CD4-positive, alpha-beta memory T cell (primary cell): ENCODE measurements around the gene RCL1. TPM values are rescaled to one million over a fixed set of nuclear protein-coding genes. Genes with fewer than 3 reads are reported as not detected.

ENCODE experiments used
- CTCF ChIA-PET: fragments of 350-600 bp; sonication (Branson Sonifier 250); formaldehyde crosslinking; loops from one replicate; lab custom pipeline; 2021; ENCODE audit warnings: inconsistent platforms; ENCODE audit not compliant: partially characterized antibody; lab: Charles Lee
- POLR2A ChIA-PET: fragments of 350-600 bp; sonication (Branson Sonifier 250); formaldehyde crosslinking; loops from one replicate; lab custom pipeline; 2021; ENCODE audit not compliant: partially characterized antibody; lab: Charles Lee
- DNase-seq, 5 donors: peaks; one replicate each; pipeline versions ENCODE4 v3.0.0 to v3.0.0-alpha.2; 2020 to 2022; ENCODE audit warnings: mixed read lengths in 1 of 5
- H3K27ac ChIP-seq: one replicate; pipeline ENCODE4 v1.7.0; 2013; ENCODE audit warnings: low read depth, low read length
- H3K27me3 ChIP-seq: 2 replicates; pipeline ENCODE4 v1.7.0; 2013; ENCODE audit warnings: mild to moderate bottlenecking, low read length, moderate library complexity; ENCODE audit not compliant: insufficient read depth
- H3K36me3 ChIP-seq: 2 replicates; pipeline ENCODE4 v1.7.0; 2013; ENCODE audit warnings: mild to moderate bottlenecking, low read length, moderate library complexity; ENCODE audit not compliant: insufficient read depth
- H3K4me1 ChIP-seq: 2 replicates; pipeline ENCODE4 v1.7.0; 2013; ENCODE audit warnings: mild to moderate bottlenecking, low read length, moderate library complexity; ENCODE audit not compliant: insufficient read depth
- H3K4me3 ChIP-seq, 2 donors: one replicate each; pipeline ENCODE4 v1.7.0; 2013; ENCODE audit warnings: low read length in 2 of 2, mild to moderate bottlenecking in 1 of 2
- H3K9me3 ChIP-seq, 2 donors: one replicate each; pipeline ENCODE4 v1.7.0; 2013; ENCODE audit warnings: low read length in 2 of 2, control low read depth in 1 of 2; ENCODE audit not compliant: control insufficient read depth in 1 of 2
- H3K27ac Mint-ChIP-seq, 7 donors: one replicate each; pipeline ENCODE4 v1.8.0; 2020 to 2021; ENCODE audit warnings: mixed read lengths in 7 of 7, mild to moderate bottlenecking in 6 of 7, inconsistent platforms in 3 of 7, moderate library complexity in 3 of 7
- H3K27me3 Mint-ChIP-seq, 2 donors: one replicate each; pipeline ENCODE4 v1.8.0; 2020 to 2021; ENCODE audit warnings: mixed read lengths in 2 of 2
- H3K36me3 Mint-ChIP-seq, 2 donors: one replicate each; pipeline ENCODE4 v1.8.0; 2020 to 2021; ENCODE audit warnings: mixed read lengths in 2 of 2, inconsistent platforms in 1 of 2, mild to moderate bottlenecking in 1 of 2
- H3K4me1 Mint-ChIP-seq, 4 donors: one replicate each; pipeline ENCODE4 v1.8.0; 2020 to 2021; ENCODE audit warnings: mixed read lengths in 4 of 4, mild to moderate bottlenecking in 1 of 4
- H3K4me3 Mint-ChIP-seq, 8 donors: one replicate each; pipeline ENCODE4 v1.8.0; 2020 to 2021; ENCODE audit warnings: mixed read lengths in 8 of 8, mild to moderate bottlenecking in 7 of 8, moderate library complexity in 6 of 8, inconsistent platforms in 3 of 8
- H3K9me3 Mint-ChIP-seq, 8 donors: one replicate each; pipeline ENCODE4 v1.8.0; 2020 to 2021; ENCODE audit warnings: mixed read lengths in 8 of 8, mild to moderate bottlenecking in 5 of 8, inconsistent platforms in 3 of 8, moderate library complexity in 1 of 8
- intact Hi-C: fragments of 100-400 bp; cut with micrococcal nuclease; formaldehyde crosslinking; loops from one replicate; pipeline ENCODE4 v1.15.1; 2023
- polyA plus RNA-seq, 2 donors: library from polyadenylated mRNA; unstranded; fragments of 300-500 nt; fragmentation: Illumina TruSeq; gene quantifications; one replicate each; pipeline ENCODE4 v1.2.3, GENCODE V29; 2021
- total RNA-seq, 2 experiments: library from RNA; stranded (reverse); gene quantifications; one replicate each; pipeline ENCODE4 v1.2.3, GENCODE V29; 2021

The RCL1 gene
- total and polyA plus RNA-seq, 4 experiments from 2014 or later = 15.2 to 21.1 (median 16.7) TPM

- POLR2A ChIA-PET = no interaction called here
- Mint-ChIP-seq H3K9me3 (peaks cover 0 to 2% (median 0%) of the 10 kb centered on the region in 8 donors), H3K27ac (peak overlapping the region in 2 of 7 donors; percentile 72 to 82), H3K4me1 (peaks cover 11 to 28% (median 19%) of the 10 kb centered on the region in 4 donors), H3K4me3 (no peak overlapping the region), H3K36me3 (peaks cover 6 to 17% of the 10 kb centered on the region in 2 donors), H3K27me3 (no peaks in the 10 kb centered on the region)
- Histone ChIP-seq H3K4me3 (no peak overlapping the region), H3K4me1 (no peaks in the 10 kb centered on the region), H3K36me3 (no peaks in the 10 kb centered on the region), H3K9me3 (no peaks in the 10 kb centered on the region), H3K27me3 (no peaks in the 10 kb centered on the region), H3K27ac (no peak overlapping the region)
- no peak for DNase-seq
- intact Hi-C loops = no loop called here
- CTCF ChIA-PET = interaction anchor here (0.6 kb wide), 1 partner anchor 12 kb away, joined by 3 read pairs; no protein-coding TSS in a partner anchor
Measured at GRCh38 chr9:4821133-4821532, 28.4 kb downstream of the RCL1 start.

GRCh38 chr9:4822057-4822456 is 29.3 kb downstream of the RCL1 start:
- Mint-ChIP-seq H3K4me3 (peak overlapping the region in 1 of 8 donors; percentile 34), H3K9me3 (no peaks in the 10 kb centered on the region), H3K27ac (peak overlapping the region in 2 of 7 donors; percentile 28 to 39), H3K4me1 (peaks cover 11 to 28% (median 20%) of the 10 kb centered on the region in 4 donors), H3K36me3 (peaks cover 10 to 23% of the 10 kb centered on the region in 2 donors), H3K27me3 (no peaks in the 10 kb centered on the region)
- intact Hi-C loops = no loop called here
- ChIA-PET CTCF (interaction anchor here (0.6 to 3.0 kb wide), 3 partner anchors 44 to 72 kb away, joined by 3 to 11 read pairs (median 3); no protein-coding TSS in a partner anchor), POLR2A (no interaction called here)
- Histone ChIP-seq H3K4me3 (no peak overlapping the region), H3K4me1 (no peaks in the 10 kb centered on the region), H3K27me3 (no peaks in the 10 kb centered on the region), H3K27ac (no peak overlapping the region), H3K36me3 (no peaks in the 10 kb centered on the region), H3K9me3 (no peaks in the 10 kb centered on the region)
- DNase-seq = no peak

DNA sequence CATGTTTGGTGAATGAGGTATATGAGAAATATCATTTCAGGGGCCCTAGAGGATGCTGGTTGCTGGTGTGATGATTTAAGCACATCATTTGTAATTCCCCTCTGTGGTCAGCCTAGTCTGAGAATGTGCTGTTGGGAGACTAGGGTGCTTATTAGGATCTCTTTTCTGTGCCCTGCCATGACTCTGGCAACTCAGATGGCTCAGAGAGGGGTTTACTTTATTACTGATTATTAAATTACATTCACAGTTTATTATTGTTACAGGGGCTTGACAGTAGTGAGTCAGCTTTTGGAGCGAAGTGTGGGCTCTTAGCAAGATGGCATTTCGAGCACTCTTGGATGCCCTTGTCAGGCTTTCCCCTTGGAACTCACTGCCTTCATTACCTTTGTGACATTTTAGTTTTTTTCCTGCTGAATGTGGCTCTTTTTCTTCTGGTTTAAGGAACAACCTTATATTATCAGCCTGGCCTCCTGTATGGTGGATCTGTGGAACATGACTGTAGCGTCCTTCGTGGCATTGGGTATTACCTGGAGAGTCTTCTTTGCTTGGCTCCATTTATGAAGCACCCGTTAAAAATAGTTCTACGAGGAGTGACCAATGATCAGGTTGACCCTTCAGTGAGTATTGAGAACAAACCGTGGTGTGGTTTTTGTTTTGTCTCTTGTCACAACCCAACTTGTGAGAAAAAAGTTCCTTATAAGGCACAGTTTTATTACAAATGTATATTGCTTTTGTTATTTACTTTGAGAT is 33.8 kb downstream of the RCL1 start:
- POLR2A ChIA-PET = interaction anchor here (1.3 kb wide), 1 partner anchor 33 kb away, joined by 4 read pairs; the partner anchor contains the start of gene RCL1
- H3K4me1 Mint-ChIP-seq = peaks cover 7 to 20% (median 9%) of the 10 kb centered on the region in 4 donors
- DNase-seq = no peak
- intact Hi-C loops = no loop called here
- H3K4me1 ChIP-seq = no peaks in the 10 kb centered on the region
- H3K36me3 ChIP-seq = no peaks in the 10 kb centered on the region
- H3K27ac Mint-ChIP-seq = no peak overlapping the region
- H3K27me3 ChIP-seq = no peaks in the 10 kb centered on the region
- H3K9me3 ChIP-seq = no peaks in the 10 kb centered on the region
- CTCF ChIA-PET = interaction anchor here (1.0 to 1.3 kb wide), 3 partner anchors 9 to 67 kb away, joined by 3 to 4 read pairs (median 3); no protein-coding TSS in a partner anchor
- no peak overlapping the region for H3K27ac ChIP-seq
- H3K27me3 Mint-ChIP-seq = no peaks in the 10 kb centered on the region
- no peak overlapping the region for H3K4me3 ChIP-seq
- no peaks in the 10 kb centered on the region for H3K9me3 Mint-ChIP-seq
- peak overlapping the region in 1 of 8 donors; percentile 49 for H3K4me3 Mint-ChIP-seq
- H3K36me3 Mint-ChIP-seq = peaks cover 29 to 36% of the 10 kb centered on the region in 2 donors

GRCh38 chr9:4827224-4827623 is 34.5 kb downstream of the RCL1 start:
- no peaks in the 10 kb centered on the region for H3K36me3 ChIP-seq
- Mint-ChIP-seq H3K4me3 (no peak overlapping the region), H3K4me1 (peaks cover 2 to 14% (median 4%) of the 10 kb centered on the region in 4 donors), H3K36me3 (peaks cover 35 to 42% of the 10 kb centered on the region in 2 donors), H3K27me3 (no peaks in the 10 kb centered on the region), H3K9me3 (no peaks in the 10 kb centered on the region), H3K27ac (no peak overlapping the region)
- H3K4me3 ChIP-seq = no peak overlapping the region
- no peaks in the 10 kb centered on the region for H3K4me1 ChIP-seq
- DNase-seq = no peak
- intact Hi-C loops = no loop called here
- ChIA-PET POLR2A (no interaction called here), CTCF (interaction anchor here (0.6 to 1.3 kb wide), 3 partner anchors 10 to 219 kb away, joined by 3 to 4 read pairs (median 3); no protein-coding TSS in a partner anchor)
- no peaks in the 10 kb centered on the region for H3K9me3 ChIP-seq
- H3K27ac ChIP-seq = no peak overlapping the region
- H3K27me3 ChIP-seq = no peaks in the 10 kb centered on the region

DNA sequence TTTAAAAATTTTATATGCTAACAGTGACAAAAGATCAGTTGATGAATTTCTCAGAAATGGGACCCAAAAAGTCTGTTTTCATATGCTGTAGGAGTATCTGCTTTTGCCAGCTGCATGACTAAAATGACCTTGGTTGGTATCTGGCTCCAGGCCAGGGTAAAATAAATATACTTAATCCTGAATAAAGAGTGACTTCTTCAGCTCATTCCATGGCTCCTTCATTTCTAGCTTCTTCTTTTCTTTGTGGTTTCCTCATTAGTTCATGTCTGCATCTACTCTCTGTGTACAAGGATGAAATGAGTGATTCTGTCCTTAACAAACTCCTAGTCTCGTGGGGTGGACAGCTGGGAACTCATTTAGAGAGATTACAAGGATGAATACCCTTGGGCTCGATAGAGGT is 36.0 kb downstream of the RCL1 start:
- DNase-seq = no peak
- H3K27ac Mint-ChIP-seq = no peak overlapping the region
- Histone ChIP-seq H3K4me3 (no peak overlapping the region), H3K4me1 (no peaks in the 10 kb centered on the region), H3K36me3 (no peaks in the 10 kb centered on the region), H3K27ac (no peak overlapping the region), H3K27me3 (no peaks in the 10 kb centered on the region), H3K9me3 (no peaks in the 10 kb centered on the region)
- H3K4me3 Mint-ChIP-seq = no peak overlapping the region
- peaks cover 0 to 12% (median 4%) of the 10 kb centered on the region in 4 donors for H3K4me1 Mint-ChIP-seq
- POLR2A ChIA-PET = no interaction called here
- no peaks in the 10 kb centered on the region for H3K9me3 Mint-ChIP-seq
- CTCF ChIA-PET = interaction anchor here (1.1 to 1.5 kb wide), 2 partner anchors 68 to 159 kb away, joined by 3 read pairs; no protein-coding TSS in a partner anchor
- intact Hi-C loops = no loop called here
- peaks cover 46 to 53% of the 10 kb centered on the region in 2 donors for H3K36me3 Mint-ChIP-seq
- H3K27me3 Mint-ChIP-seq = no peaks in the 10 kb centered on the region

GRCh38 chr9:4829969-4830368 is 37.2 kb downstream of the RCL1 start:
- Histone ChIP-seq H3K4me1 (no peaks in the 10 kb centered on the region), H3K9me3 (no peaks in the 10 kb centered on the region), H3K27me3 (no peaks in the 10 kb centered on the region), H3K4me3 (no peak overlapping the region), H3K36me3 (no peaks in the 10 kb centered on the region), H3K27ac (no peak overlapping the region)
- Mint-ChIP-seq H3K4me1 (peaks cover 2 to 9% (median 4%) of the 10 kb centered on the region in 4 donors), H3K9me3 (no peaks in the 10 kb centered on the region), H3K36me3 (peaks cover 52 to 57% of the 10 kb centered on the region in 2 donors), H3K27me3 (no peaks in the 10 kb centered on the region), H3K4me3 (no peak overlapping the region), H3K27ac (no peak overlapping the region)
- ChIA-PET POLR2A (no interaction called here), CTCF (no interaction called here)
- no peak for DNase-seq
- intact Hi-C loops = no loop called here

- no peak overlapping the region for H3K27ac ChIP-seq
- Mint-ChIP-seq H3K27me3 (no peaks in the 10 kb centered on the region), H3K9me3 (no peaks in the 10 kb centered on the region), H3K4me3 (no peak overlapping the region), H3K27ac (no peak overlapping the region), H3K4me1 (peaks cover 3 to 10% (median 6%) of the 10 kb centered on the region in 4 donors), H3K36me3 (peaks cover 55 to 56% of the 10 kb centered on the region in 2 donors)
- POLR2A ChIA-PET = no interaction called here
- no peaks in the 10 kb centered on the region for H3K27me3 ChIP-seq
- H3K4me1 ChIP-seq = no peaks in the 10 kb centered on the region
- CTCF ChIA-PET = no interaction called here
- DNase-seq = no peak
- intact Hi-C loops = no loop called here
- H3K36me3 ChIP-seq = no peaks in the 10 kb centered on the region
- H3K9me3 ChIP-seq = no peaks in the 10 kb centered on the region
- no peak overlapping the region for H3K4me3 ChIP-seq
Measured at GRCh38 chr9:4830699-4831098, 38.0 kb downstream of the RCL1 start.
